WI38 (cell line): Measurements from ENCODE around the gene SAMD4A.

Source experiments
- H3K4me3 ChIP-seq: 2 replicates; pipeline ENCODE4 v1.5.1; 2011; ENCODE audit warnings: low read depth, mild to moderate bottlenecking, control low read depth, low read length
- TF ChIP-seq, protein P1 (sequence below): IDR thresholded peaks from 2 replicates; pipeline ENCODE4 v1.5.1; 2012; ENCODE audit warnings: low read depth, mild to moderate bottlenecking, control low read depth, low read length

SAMD4A gene

DNA sequence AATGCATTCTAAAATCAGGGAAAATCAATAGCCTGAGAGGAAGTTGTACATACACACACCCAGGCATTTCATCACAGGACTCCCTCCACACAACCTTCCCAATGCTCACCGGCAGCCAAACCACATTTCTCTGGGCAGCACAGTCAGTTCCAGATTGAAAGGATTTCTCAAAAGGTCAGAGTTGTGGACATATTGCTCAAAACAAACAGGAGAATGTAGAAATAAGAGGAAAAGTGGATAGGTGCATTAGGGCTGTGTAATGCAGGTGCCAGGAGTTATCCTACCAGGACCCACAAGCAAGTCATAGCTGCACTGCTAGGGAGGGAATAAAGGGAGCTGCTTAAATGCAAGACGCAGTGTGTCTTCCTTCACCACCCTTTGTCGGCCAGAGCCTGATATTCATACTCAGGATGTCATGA lies 272.8 kb downstream of the SAMD4A start:
- TF ChIP-seq, protein P1, sequence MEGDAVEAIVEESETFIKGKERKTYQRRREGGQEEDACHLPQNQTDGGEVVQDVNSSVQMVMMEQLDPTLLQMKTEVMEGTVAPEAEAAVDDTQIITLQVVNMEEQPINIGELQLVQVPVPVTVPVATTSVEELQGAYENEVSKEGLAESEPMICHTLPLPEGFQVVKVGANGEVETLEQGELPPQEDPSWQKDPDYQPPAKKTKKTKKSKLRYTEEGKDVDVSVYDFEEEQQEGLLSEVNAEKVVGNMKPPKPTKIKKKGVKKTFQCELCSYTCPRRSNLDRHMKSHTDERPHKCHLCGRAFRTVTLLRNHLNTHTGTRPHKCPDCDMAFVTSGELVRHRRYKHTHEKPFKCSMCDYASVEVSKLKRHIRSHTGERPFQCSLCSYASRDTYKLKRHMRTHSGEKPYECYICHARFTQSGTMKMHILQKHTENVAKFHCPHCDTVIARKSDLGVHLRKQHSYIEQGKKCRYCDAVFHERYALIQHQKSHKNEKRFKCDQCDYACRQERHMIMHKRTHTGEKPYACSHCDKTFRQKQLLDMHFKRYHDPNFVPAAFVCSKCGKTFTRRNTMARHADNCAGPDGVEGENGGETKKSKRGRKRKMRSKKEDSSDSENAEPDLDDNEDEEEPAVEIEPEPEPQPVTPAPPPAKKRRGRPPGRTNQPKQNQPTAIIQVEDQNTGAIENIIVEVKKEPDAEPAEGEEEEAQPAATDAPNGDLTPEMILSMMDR: no peak
- no peak overlapping the region for H3K4me3 ChIP-seq

DNA sequence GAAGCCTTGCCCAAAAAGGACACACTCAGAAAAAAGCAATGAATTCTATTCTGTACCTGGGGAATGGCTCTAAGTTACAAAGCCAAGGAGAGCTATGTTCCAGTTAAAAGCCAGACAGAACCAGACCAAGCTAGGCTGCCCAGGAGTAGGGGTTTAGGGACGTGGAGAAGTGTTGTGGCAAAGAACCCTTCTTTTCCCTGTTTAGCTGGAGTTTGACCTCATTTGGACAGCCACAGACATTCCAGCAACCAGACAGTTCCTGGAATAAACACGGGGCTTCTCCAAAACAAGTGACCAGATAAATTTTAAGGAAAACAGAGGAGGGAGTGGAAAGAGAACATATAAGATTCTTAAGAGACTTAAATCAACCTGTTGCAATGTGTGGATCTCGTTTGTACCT lies 273.4 kb downstream of the SAMD4A start:
- H3K4me3 ChIP-seq: no peak overlapping the region
- TF ChIP-seq, protein P1: no peak

DNA sequence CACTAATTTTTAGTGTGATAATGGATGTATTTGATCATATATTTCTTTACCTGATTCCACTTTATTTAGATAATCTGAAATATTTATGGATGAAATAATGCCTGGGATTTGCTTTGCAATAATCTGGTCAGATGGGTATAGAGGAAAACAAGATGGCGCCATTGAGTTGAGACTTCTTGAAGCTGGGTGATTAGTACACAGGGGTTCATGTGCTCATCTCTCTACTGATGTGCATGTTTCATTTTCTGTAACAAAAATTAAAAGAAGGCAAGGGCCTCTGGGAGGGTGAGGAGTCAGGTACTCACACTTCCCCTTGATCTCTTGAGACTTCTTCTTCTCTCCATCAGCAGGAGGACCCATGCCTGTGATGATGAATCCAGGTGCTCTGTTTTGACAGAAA lies 273.9 kb downstream of the SAMD4A start:
- TF ChIP-seq, protein P1: no peak
- H3K4me3 ChIP-seq: no peak overlapping the region
